DMS 273 (cell line): ENCODE results near the gene ADAD2.

Experiments
- DNase-seq: peaks from one replicate; lab custom pipeline; 2025; ENCODE audit not compliant: unreplicated experiment; lab: John Stamatoyannopoulos, UW

The ADAD2 gene

GRCh38 chr16:84220851-84221250 is 29.9 kb downstream of the ADAD2 start:
- peak; percentile 40 for DNase-seq

GRCh38 chr16:84223456-84223855 is 32.5 kb downstream of the ADAD2 start:
- DNase-seq = no peak

GRCh38 chr16:84224554-84224953 is 33.6 kb downstream of the ADAD2 start:
- no peak for DNase-seq

- no peak for DNase-seq
Observed at GRCh38 chr16:84225126-84225525, 34.2 kb downstream of the ADAD2 start.

GRCh38 chr16:84225571-84225970 is 34.6 kb downstream of the ADAD2 start:
- DNase-seq = no peak

GRCh38 chr16:84226026-84226425 is 35.1 kb downstream of the ADAD2 start:
- DNase-seq = no peak

- DNase-seq = no peak
Observed at GRCh38 chr16:84227548-84227947, 36.6 kb downstream of the ADAD2 start.

GRCh38 chr16:84228256-84228838 is 37.4 kb downstream of the ADAD2 start:
- peak; percentile 72 for DNase-seq

- no peak for DNase-seq
Observed at GRCh38 chr16:84229471-84229870, 38.5 kb downstream of the ADAD2 start.

- no peak for DNase-seq
Observed at GRCh38 chr16:84232060-84232459, 41.1 kb downstream of the ADAD2 start.

- no peak for DNase-seq
Observed at GRCh38 chr16:84232969-84233368, 42.0 kb downstream of the ADAD2 start.

GRCh38 chr16:84233748-84234147 is 42.8 kb downstream of the ADAD2 start:
- no peak for DNase-seq

- DNase-seq = no peak
Observed at GRCh38 chr16:84234321-84235241, 43.6 kb downstream of the ADAD2 start.

GRCh38 chr16:84236671-84237070 is 45.7 kb downstream of the ADAD2 start:
- DNase-seq = no peak

- DNase-seq = no peak
Observed at GRCh38 chr16:84237994-84238750, 47.2 kb downstream of the ADAD2 start.

- peak; percentile 33 for DNase-seq
Observed at GRCh38 chr16:84239141-84239769, 48.3 kb downstream of the ADAD2 start.

GRCh38 chr16:84239909-84240308 is 49.0 kb downstream of the ADAD2 start, which contains the start of gene KCNG4:
Gene KCNG4, minus strand, starts transcription at chr16:84240012. Its CDS starts 2,527 bp downstream, at chr16:84237485.
- peak; percentile 56 for DNase-seq

- DNase-seq = no peak
Observed at GRCh38 chr16:84240455-84240854, 49.5 kb downstream of the ADAD2 start.

GRCh38 chr16:84241778-84242177 is 50.8 kb downstream of the ADAD2 start:
- DNase-seq = no peak

- no peak for DNase-seq
Observed at GRCh38 chr16:84242839-84243238, 51.9 kb downstream of the ADAD2 start.

GRCh38 chr16:84243732-84244131 is 52.8 kb downstream of the ADAD2 start:
- no peak for DNase-seq
